Vagina (tissue), 2 donors: ENCODE data around the gene KRTAP9-7. TPM values are rescaled to one million over a fixed set of nuclear protein-coding genes. Genes with fewer than 3 reads are reported as not detected.

Experiments used
- DNase-seq, 2 donors: peaks; one replicate each; pipeline ENCODE4 v3.0.0-alpha.2; 2017; ENCODE audit errors: extremely low spot score in 2 of 2
- H3K27ac ChIP-seq: fragments of 200-600 bp; sonication (generic); one replicate; pipeline ENCODE4 v1.5.1; 2019
- H3K27me3 ChIP-seq: fragments of 200-600 bp; sonication (generic); one replicate; pipeline ENCODE4 v1.5.1; 2019
- H3K36me3 ChIP-seq, 2 donors: fragments of 200-600 bp; sonication (generic); one replicate each; pipeline ENCODE4 v1.5.1; 2017 to 2019
- H3K4me1 ChIP-seq: fragments of 200-600 bp; sonication (generic); one replicate; pipeline ENCODE4 v1.5.1; 2019
- H3K4me3 ChIP-seq, 2 donors: fragments of 200-600 bp; sonication (generic); 1 replicate in 1 of 2; 2 replicates in 1 of 2; pipeline ENCODE4 v1.5.1; 2016 to 2019
- H3K9me3 ChIP-seq: fragments of 200-600 bp; sonication (generic); one replicate; pipeline ENCODE4 v1.5.1; 2019
- POLR2A ChIP-seq, 2 donors: fragments of 450-650 bp; IDR thresholded peaks; one replicate each; pipeline ENCODE4 v1.6.1; 2017; ENCODE audit warnings: antibody characterized with exemption in 2 of 2, mild to moderate bottlenecking in 2 of 2, moderate library complexity in 2 of 2
- POLR2AphosphoS5 ChIP-seq, 2 donors: sonication (generic); formaldehyde crosslinking; IDR thresholded peaks; one replicate each; pipeline ENCODE4 v1.9.0; 2017; ENCODE audit warnings: antibody characterized with exemption in 2 of 2, mild to moderate bottlenecking in 2 of 2, low read depth in 1 of 2; ENCODE audit not compliant: insufficient read depth in 1 of 2
- intact Hi-C: fragments of 100-400 bp; cut with DNase I; formaldehyde crosslinking; loops from one replicate; pipeline ENCODE4 v1.15.1; 2023
- total RNA-seq: library from RNA; depleted of rRNA; stranded (reverse); fragments of >200 nt; gene quantifications from one replicate; pipeline ENCODE4 v1.2.3, GENCODE V29; 2016
- TF ChIP-seq, protein P1 (sequence below), 3 experiments: fragments of 450-650 bp in 2 of 3; fragments of 200-600 bp in 1 of 3; sonication (generic) in 1 of 3; IDR thresholded peaks; one replicate each; pipeline ENCODE4 v1.5.1; 2017 to 2019; ENCODE audit warnings: antibody characterized with exemption in 3 of 3, mild to moderate bottlenecking in 2 of 3, moderate library complexity in 2 of 3

The KRTAP9-7 gene
- total RNA-seq, 1 donor from 2014 or later = not detected

DNA sequence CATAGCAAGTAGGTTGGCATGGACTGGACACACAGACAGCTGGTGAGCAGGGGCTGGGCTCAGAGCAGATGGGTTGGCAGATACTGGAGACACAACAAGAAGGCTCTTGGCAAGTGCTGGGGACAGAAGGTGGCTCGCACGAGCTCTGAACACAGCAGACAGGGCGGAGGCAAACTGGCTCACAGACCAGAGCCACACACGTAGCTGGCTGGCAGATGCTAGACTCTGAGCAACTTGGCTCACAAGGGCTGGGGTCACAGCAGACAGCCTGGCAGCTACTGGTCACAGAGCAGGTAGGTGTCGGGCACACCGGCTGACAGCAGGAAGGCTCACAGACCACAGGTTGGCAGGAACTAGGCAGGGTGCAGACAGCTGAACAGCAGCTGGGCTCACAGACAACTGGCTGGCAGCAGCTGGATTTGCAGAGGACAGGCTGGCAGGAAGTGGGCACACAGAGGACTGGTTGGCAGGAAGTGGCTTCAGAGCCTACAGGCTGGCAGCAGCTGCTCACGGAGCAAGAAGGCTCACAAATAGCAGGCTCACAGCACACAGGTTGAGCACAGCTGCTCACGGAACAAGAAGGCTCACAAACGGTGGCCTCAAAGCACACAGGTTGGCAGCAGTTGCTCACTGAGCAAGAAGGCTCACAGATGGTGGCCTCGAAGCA, 32.9 kb downstream of the KRTAP9-7 start:
- H3K27ac ChIP-seq = no peak overlapping the region
- no peak for DNase-seq
- H3K9me3 ChIP-seq = no peaks in the 10 kb centered on the region
- no peak overlapping the region for H3K4me3 ChIP-seq
- peaks cover 19% of the 10 kb centered on the region for H3K4me1 ChIP-seq
- TF ChIP-seq POLR2A (IDR thresholded peaks at IDR 0.05) = no peak
- peak in 1 of 2 donors; percentile 55 for TF ChIP-seq POLR2AphosphoS5 (IDR thresholded peaks at IDR 0.05; ENCODE audit: insufficient read depth in 1 of 2, low read depth in 1 of 2)
- no peaks in the 10 kb centered on the region for H3K36me3 ChIP-seq
- no peaks in the 10 kb centered on the region for H3K27me3 ChIP-seq
- intact Hi-C loops = no loop called here

DNA sequence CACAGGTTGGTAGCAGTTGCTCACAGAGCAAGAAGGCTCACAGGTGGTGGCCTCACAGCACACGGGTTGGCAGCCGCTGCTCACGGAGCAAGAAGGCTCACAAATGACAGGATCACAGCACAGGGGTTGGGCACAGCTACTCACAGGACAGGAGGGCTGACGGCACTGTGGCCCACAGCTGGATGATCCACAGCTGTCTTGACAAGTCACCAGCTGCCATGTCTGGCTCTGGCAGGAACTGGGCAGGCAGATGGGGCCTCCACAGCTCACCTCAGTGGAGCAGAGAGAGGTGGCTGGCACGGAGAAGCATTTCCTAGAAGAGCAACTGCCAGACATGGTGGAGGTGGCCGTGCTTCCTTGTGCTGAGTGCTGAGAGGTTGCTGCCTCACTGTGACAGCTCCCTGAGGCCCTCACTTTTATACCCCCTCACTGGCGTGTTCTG, 33.4 kb downstream of the KRTAP9-7 start, which contains the start of gene KRTAP16-1:
TSS of gene KRTAP16-1 (minus strand) at position 392 of the 442 bp plus-strand sequence. CDS start at position 336, 56 bp downstream.
- Histone ChIP-seq H3K9me3 (no peaks in the 10 kb centered on the region), H3K36me3 (no peaks in the 10 kb centered on the region), H3K4me3 (no peak within 1 kb of the TSS), H3K4me1 (peaks cover 19% of the 10 kb centered on the region), H3K27ac (no peak within 1 kb of the TSS), H3K27me3 (no peaks in the 10 kb centered on the region)
- intact Hi-C loops = no loop called here
- TF ChIP-seq, protein P1, sequence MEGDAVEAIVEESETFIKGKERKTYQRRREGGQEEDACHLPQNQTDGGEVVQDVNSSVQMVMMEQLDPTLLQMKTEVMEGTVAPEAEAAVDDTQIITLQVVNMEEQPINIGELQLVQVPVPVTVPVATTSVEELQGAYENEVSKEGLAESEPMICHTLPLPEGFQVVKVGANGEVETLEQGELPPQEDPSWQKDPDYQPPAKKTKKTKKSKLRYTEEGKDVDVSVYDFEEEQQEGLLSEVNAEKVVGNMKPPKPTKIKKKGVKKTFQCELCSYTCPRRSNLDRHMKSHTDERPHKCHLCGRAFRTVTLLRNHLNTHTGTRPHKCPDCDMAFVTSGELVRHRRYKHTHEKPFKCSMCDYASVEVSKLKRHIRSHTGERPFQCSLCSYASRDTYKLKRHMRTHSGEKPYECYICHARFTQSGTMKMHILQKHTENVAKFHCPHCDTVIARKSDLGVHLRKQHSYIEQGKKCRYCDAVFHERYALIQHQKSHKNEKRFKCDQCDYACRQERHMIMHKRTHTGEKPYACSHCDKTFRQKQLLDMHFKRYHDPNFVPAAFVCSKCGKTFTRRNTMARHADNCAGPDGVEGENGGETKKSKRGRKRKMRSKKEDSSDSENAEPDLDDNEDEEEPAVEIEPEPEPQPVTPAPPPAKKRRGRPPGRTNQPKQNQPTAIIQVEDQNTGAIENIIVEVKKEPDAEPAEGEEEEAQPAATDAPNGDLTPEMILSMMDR (IDR thresholded peaks at IDR 0.05) = no peak
- DNase-seq = no peak

DNA sequence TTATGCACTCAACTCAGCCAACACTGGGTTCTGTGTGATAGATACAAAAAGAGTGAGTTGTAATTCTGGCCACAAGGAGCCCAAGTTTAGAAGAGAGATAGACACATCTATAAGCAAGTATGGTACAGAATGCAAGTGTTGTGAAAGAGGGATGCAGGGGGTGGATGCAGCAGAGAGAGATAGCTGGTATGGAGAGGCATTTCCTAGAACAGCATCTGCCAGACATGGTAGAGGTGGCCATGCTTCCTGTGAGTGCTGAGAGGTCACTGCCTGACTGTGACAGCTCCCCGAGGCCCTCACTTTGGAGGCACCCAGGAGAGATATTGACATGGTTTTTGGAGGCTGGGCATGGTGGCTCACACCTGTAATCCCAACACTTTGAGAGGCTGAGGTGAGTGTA, 35.6 kb downstream of the KRTAP9-7 start:
- intact Hi-C loops = no loop called here
- Histone ChIP-seq H3K27ac (no peak overlapping the region), H3K9me3 (no peaks in the 10 kb centered on the region), H3K4me3 (no peak overlapping the region), H3K4me1 (peaks cover 19% of the 10 kb centered on the region), H3K36me3 (no peaks in the 10 kb centered on the region), H3K27me3 (no peaks in the 10 kb centered on the region)
- DNase-seq = no peak
- TF ChIP-seq POLR2AphosphoS5 (IDR thresholded peaks at IDR 0.05; ENCODE audit: insufficient read depth in 1 of 2, low read depth in 1 of 2) (no peak), POLR2A (IDR thresholded peaks at IDR 0.05) (no peak)
- TF ChIP-seq, protein P1 (IDR thresholded peaks at IDR 0.05) = no peak

DNA sequence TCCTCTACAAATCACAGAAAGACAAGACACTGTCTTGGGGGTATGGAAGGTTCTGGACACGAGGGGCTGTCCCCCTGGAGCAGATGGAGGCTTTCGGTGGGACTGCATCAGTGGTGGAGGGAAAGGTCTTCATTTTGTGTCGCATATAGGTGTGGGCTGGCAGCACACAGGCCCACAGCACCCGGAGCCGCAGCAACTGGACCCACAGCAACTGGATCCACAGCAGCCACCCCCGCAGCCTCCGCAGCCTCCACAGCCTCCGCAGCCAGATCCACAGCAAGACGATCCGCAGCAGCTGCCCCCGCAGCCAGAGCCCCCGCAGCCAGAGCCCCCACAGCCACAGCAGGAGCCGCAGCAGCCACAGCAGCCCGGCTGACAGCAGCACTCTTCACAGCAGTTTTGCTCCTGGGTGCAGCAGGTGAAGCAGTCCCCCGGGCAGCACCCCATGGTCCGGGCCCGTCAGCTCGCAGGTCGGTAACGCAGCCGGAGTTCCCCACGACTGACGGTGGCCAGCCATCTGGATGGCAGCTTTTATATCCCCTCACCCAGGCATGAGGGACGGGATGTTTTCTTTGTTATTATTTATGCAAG, 39.8 kb downstream of the KRTAP9-7 start, which contains the start of gene KRTAP17-1:
TSS of gene KRTAP17-1 (minus strand) at position 507 of the 591 bp plus-strand sequence. CDS start at position 447, 60 bp downstream.
- TF ChIP-seq POLR2A (IDR thresholded peaks at IDR 0.05) = no peak
- TF ChIP-seq, protein P1 (IDR thresholded peaks at IDR 0.05) = no peak
- no peak for TF ChIP-seq POLR2AphosphoS5 (IDR thresholded peaks at IDR 0.05; ENCODE audit: insufficient read depth in 1 of 2, low read depth in 1 of 2)
- DNase-seq = no peak
- Histone ChIP-seq H3K27ac (no peak within 1 kb of the TSS), H3K27me3 (no peaks in the 10 kb centered on the region), H3K9me3 (no peaks in the 10 kb centered on the region), H3K4me1 (no peaks in the 10 kb centered on the region), H3K4me3 (no peak within 1 kb of the TSS), H3K36me3 (no peaks in the 10 kb centered on the region)
- intact Hi-C loops = no loop called here

DNA sequence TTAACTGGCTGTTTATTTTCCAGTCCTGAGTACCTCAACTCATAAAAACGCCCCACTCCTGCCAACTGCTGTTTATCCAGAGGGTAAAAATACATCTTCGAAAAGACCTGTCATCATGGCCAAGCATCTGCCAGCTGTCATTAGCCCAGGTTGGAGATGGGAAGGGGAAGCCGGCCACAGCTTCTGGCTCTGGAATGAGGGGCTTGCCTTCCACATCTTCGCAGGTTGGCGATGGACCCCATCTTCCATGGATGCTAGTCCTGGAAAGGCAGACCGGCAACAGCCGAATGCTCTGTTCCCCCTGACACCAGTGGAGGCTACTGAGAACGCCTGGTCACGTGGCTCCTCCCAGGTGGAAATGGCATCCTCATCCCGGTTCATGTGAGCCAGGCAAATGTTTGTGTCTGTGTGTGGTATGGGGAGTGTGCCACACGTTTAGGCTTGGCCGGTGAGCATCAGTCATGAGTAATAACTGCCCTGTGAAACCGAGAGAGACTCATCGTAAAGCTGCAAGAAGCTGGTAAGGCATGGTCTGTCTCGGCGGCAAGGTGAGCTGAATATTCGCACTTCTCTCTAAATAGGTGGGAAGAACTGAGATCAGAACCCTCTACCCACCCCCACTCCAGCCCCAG, 40.4 kb downstream of the KRTAP9-7 start:
- Histone ChIP-seq H3K36me3 (no peaks in the 10 kb centered on the region), H3K4me3 (no peak overlapping the region), H3K4me1 (no peaks in the 10 kb centered on the region), H3K9me3 (no peaks in the 10 kb centered on the region), H3K27me3 (no peaks in the 10 kb centered on the region), H3K27ac (no peak overlapping the region)
- DNase-seq = peak in 1 of 2 donors; percentile 93
- intact Hi-C loops = no loop called here
- TF ChIP-seq, protein P1 (IDR thresholded peaks at IDR 0.05) = no peak
- no peak for TF ChIP-seq POLR2A (IDR thresholded peaks at IDR 0.05)
- TF ChIP-seq POLR2AphosphoS5 (IDR thresholded peaks at IDR 0.05; ENCODE audit: insufficient read depth in 1 of 2, low read depth in 1 of 2) = no peak
